ENCODE results near the gene L1CAM. TPM values are rescaled to one million over a fixed set of nuclear protein-coding genes. Genes with fewer than 3 reads are reported as not detected.

L1CAM gene
- total and polyA plus RNA-seq, 7 donors, result 2.4 to 30.2 (median 15.5) TPM; not detected in 1

GRCh38 chrX:153884136-153884535 is 1.8 kb downstream of the L1CAM start:
- intact Hi-C loops (cut with DNase I), result no loop called here
- TF ChIP-seq POLR2AphosphoS5 (IDR thresholded peaks at IDR 0.05) (no peak), POLR2A (IDR thresholded peaks at IDR 0.05) (no peak), CTCF (IDR thresholded peaks at IDR 0.05) (no peak), EP300 (IDR thresholded peaks at IDR 0.05) (no peak)
- no peak for DNase-seq
- H3K27me3 ChIP-seq, result peaks cover 16 to 63% (median 41%) of the 10 kb centered on the region in 3 donors
- WGBS, 2 donors, result 64 to 73% methylated on average over 13 of the region's 13 CpGs
- H3K4me1 ChIP-seq, result peaks cover 0 to 10% (median 6%) of the 10 kb centered on the region in 4 donors
- peak overlapping the region in 1 of 4 donors; percentile 23 for H3K27ac ChIP-seq
- H3K4me3 ChIP-seq, result no peak overlapping the region
- no peaks in the 10 kb centered on the region for H3K9me3 ChIP-seq
- H3K36me3 ChIP-seq, result no peaks in the 10 kb centered on the region

DNA sequence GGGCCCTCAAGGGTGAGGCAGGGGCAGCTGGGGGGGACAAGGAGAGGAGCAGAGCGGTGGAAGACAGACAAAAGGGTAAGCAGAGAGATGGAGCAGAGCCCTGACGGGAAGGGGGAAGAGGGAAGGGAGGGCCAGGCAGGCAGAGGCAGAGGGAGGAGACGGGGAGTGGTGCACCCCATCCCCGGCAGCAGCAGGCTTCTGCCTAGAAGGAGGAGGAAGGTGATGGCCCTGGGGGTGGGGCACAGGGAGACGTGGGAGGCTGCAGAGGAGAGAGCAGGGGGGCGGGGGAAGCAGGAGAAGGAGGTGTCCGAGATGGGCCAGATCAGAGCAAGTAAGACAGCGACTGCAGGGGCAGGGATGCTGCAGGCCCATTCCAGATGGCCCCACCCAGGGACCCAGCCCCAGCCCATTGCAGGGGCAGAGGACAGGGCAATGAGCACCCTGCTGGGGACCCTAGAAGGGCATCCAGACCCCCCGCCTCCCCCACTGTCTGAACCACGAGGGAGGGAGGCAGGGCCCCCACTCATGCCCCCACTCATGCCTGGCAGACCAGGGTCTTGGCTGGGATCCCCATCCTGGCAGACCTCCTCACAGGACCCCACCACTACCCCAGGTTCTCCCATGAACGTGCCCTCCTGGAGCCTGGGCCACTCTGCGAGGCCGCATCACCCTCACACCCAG is 2.7 kb downstream of the L1CAM start:
- H3K4me1 ChIP-seq, result peaks cover 0 to 10% (median 6%) of the 10 kb centered on the region in 4 donors
- no peaks in the 10 kb centered on the region for H3K36me3 ChIP-seq
- H3K27me3 ChIP-seq, result peaks cover 16 to 71% (median 41%) of the 10 kb centered on the region in 3 donors
- TF ChIP-seq POLR2AphosphoS5 (IDR thresholded peaks at IDR 0.05) (no peak), POLR2A (IDR thresholded peaks at IDR 0.05) (no peak), EP300 (IDR thresholded peaks at IDR 0.05) (no peak), CTCF (IDR thresholded peaks at IDR 0.05) (no peak)
- H3K27ac ChIP-seq, result peak overlapping the region in 1 of 4 donors; percentile 23
- intact Hi-C loops (cut with DNase I), result no loop called here
- no peak for DNase-seq
- no peaks in the 10 kb centered on the region for H3K9me3 ChIP-seq
- 45 to 54% methylated on average over 13 of the region's 13 CpGs for WGBS, 2 donors
- H3K4me3 ChIP-seq, result no peak overlapping the region

GRCh38 chrX:153882557-153882956 is 3.4 kb downstream of the L1CAM start:
- Histone ChIP-seq H3K36me3 (no peaks in the 10 kb centered on the region), H3K4me1 (peaks cover 0 to 10% (median 6%) of the 10 kb centered on the region in 4 donors), H3K27ac (peak overlapping the region in 1 of 4 donors; percentile 34), H3K27me3 (peaks cover 16 to 77% (median 41%) of the 10 kb centered on the region in 3 donors), H3K9me3 (no peaks in the 10 kb centered on the region), H3K4me3 (no peak overlapping the region)
- intact Hi-C loops (cut with DNase I), result no loop called here
- 18 to 50% methylated on average over 7 of the region's 7 CpGs for WGBS, 2 donors
- TF ChIP-seq CTCF (IDR thresholded peaks at IDR 0.05) (no peak), EP300 (IDR thresholded peaks at IDR 0.05) (no peak), POLR2A (IDR thresholded peaks at IDR 0.05) (no peak), POLR2AphosphoS5 (IDR thresholded peaks at IDR 0.05) (no peak)
- DNase-seq, result no peak

- H3K4me3 ChIP-seq, result no peak overlapping the region
- H3K27ac ChIP-seq, result no peak overlapping the region
- intact Hi-C loops (cut with DNase I), result no loop called here
- peaks cover 0 to 10% (median 6%) of the 10 kb centered on the region in 4 donors for H3K4me1 ChIP-seq
- no peaks in the 10 kb centered on the region for H3K36me3 ChIP-seq
- TF ChIP-seq EP300 (IDR thresholded peaks at IDR 0.05), result no peak
- TF ChIP-seq POLR2AphosphoS5 (IDR thresholded peaks at IDR 0.05), result no peak
- no peak for TF ChIP-seq POLR2A (IDR thresholded peaks at IDR 0.05)
- no peak for TF ChIP-seq CTCF (IDR thresholded peaks at IDR 0.05)
- WGBS, 2 donors, result 14 to 39% methylated on average over 8 of the region's 8 CpGs
- H3K9me3 ChIP-seq, result no peaks in the 10 kb centered on the region
- DNase-seq, result peak; percentile 77
- peaks cover 16 to 77% (median 41%) of the 10 kb centered on the region in 3 donors for H3K27me3 ChIP-seq
Observed at GRCh38 chrX:153882086-153882498, 3.9 kb downstream of the L1CAM start.
